HepG2 (cell line): ENCODE data around the gene GLYR1. TPM values are rescaled to one million over a fixed set of nuclear protein-coding genes. Genes with fewer than 3 reads are reported as not detected.

Experiments
- CHD4 ChIP-seq: fragments of 200-600 bp; sonication (generic); IDR thresholded peaks from 2 replicates; pipeline ENCODE4 v1.7.0; 2017; ENCODE audit warnings: mild to moderate bottlenecking, low read length, borderline replicate concordance
- GZF1 ChIP-seq: sonication (generic); formaldehyde crosslinking; IDR thresholded peaks from 2 replicates; pipeline ENCODE4 v1.5.1; 2020; ENCODE audit warnings: mild to moderate bottlenecking, missing genetic modification reagents
- HNRNPH1 ChIP-seq: fragments of 200-400 bp; formaldehyde crosslinking; optimal IDR thresholded peaks from 2 replicates; pipeline ENCODE3; 2017; ENCODE audit warnings: mild to moderate bottlenecking, low read depth, low read length
- KAT7 ChIP-seq: IDR thresholded peaks from 2 replicates; pipeline ENCODE4 v1.6.1; 2018; ENCODE audit warnings: borderline replicate concordance, missing compliant biosample characterization
- MTA1 ChIP-seq: sonication (generic); formaldehyde crosslinking; IDR thresholded peaks from 2 replicates; pipeline ENCODE4 v1.4.0; 2020; ENCODE audit warnings: missing genetic modification reagents, mild to moderate bottlenecking, borderline replicate concordance
- RARG ChIP-seq: sonication (generic); formaldehyde crosslinking; IDR thresholded peaks from 2 replicates; pipeline ENCODE4 v1.4.0; 2020; ENCODE audit warnings: low read depth, mild to moderate bottlenecking, missing genetic modification reagents
- ZBTB20 ChIP-seq: sonication (generic); formaldehyde crosslinking; IDR thresholded peaks from 2 replicates; pipeline ENCODE4 v1.8.1; 2023; ENCODE audit warnings: missing genetic modification reagents, low read depth, mild to moderate bottlenecking, borderline replicate concordance
- ZBTB3 ChIP-seq: sonication (generic); formaldehyde crosslinking; IDR thresholded peaks from 2 replicates; pipeline ENCODE4 v1.4.0; 2020; ENCODE audit warnings: low read depth, mild to moderate bottlenecking, moderate library complexity, missing genetic modification reagents, borderline replicate concordance
- ZBTB7B ChIP-seq: sonication (generic); formaldehyde crosslinking; IDR thresholded peaks from 2 replicates; pipeline ENCODE4 v1.4.0; 2020; ENCODE audit warnings: missing genetic modification reagents
- ZFP36 ChIP-seq: fragments of 150-350 bp; IDR thresholded peaks from 2 replicates; pipeline ENCODE4 v1.6.1; 2018; ENCODE audit warnings: borderline replicate concordance, low read length, low read depth; ENCODE audit not compliant: partially characterized antibody
- ZKSCAN8 ChIP-seq: IDR thresholded peaks from 2 replicates; pipeline ENCODE4 v1.6.1; 2016; ENCODE audit warnings: borderline replicate concordance, missing genetic modification reagents, missing compliant biosample characterization
- ZNF34 ChIP-seq: sonication (generic); formaldehyde crosslinking; IDR thresholded peaks from 2 replicates; pipeline ENCODE4 v1.4.0; 2020; ENCODE audit warnings: mild to moderate bottlenecking, missing genetic modification reagents, borderline replicate concordance
- ZNF564 ChIP-seq: sonication (generic); formaldehyde crosslinking; IDR thresholded peaks from 2 replicates; pipeline ENCODE4 v1.8.1; 2023; ENCODE audit warnings: mild to moderate bottlenecking, missing genetic modification reagents
- ZNF780A ChIP-seq: sonication (generic); formaldehyde crosslinking; IDR thresholded peaks from 2 replicates; pipeline ENCODE4 v1.8.0; 2022; ENCODE audit warnings: mild to moderate bottlenecking, missing genetic modification reagents, moderate library complexity
- ZSCAN21 ChIP-seq: sonication (generic); formaldehyde crosslinking; IDR thresholded peaks from 2 replicates; pipeline ENCODE4 v1.8.0; 2022; ENCODE audit warnings: mild to moderate bottlenecking, missing genetic modification reagents, moderate library complexity, borderline replicate concordance
- polyA plus RNA-seq, 8 experiments: library from polyadenylated mRNA; depleted of rRNA in 3 of 8; stranded (reverse) in 7 of 8; unstranded in 1 of 8; fragments of >200 nt; fragmentation: Illumina TruSeq in 4 of 8; extraction: Trizol in 4 of 8; gene quantifications; 2 replicates each; pipeline versions ENCODE4 v1.2.1 to v1.2.3, GENCODE V29; 2011 to 2016; ENCODE audit warnings: low read depth in 4 of 8, missing spikeins in 1 of 8, mixed read lengths in 1 of 8; ENCODE audit not compliant: insufficient read depth in 1 of 8
- total RNA-seq, 5 experiments: library from RNA; depleted of rRNA; stranded (reverse); fragments of >200 nt; fragmentation: Illumina TruSeq; extraction: Trizol; gene quantifications; 2 replicates each; pipeline ENCODE4 v1.2.3, GENCODE V29; 2016; ENCODE audit warnings: low read depth in 1 of 5
- TF ChIP-seq, protein P1 (sequence below): sonication (generic); formaldehyde crosslinking; IDR thresholded peaks from 2 replicates; pipeline ENCODE4 v1.4.0; 2020; ENCODE audit warnings: missing genetic modification reagents
- TF ChIP-seq, protein P2 (sequence below): sonication (generic); formaldehyde crosslinking; IDR thresholded peaks from 2 replicates; pipeline ENCODE4 v1.5.0; 2020; ENCODE audit warnings: missing genetic modification reagents, mild to moderate bottlenecking, borderline replicate concordance
- TF ChIP-seq, protein P3 (sequence below): sonication (generic); formaldehyde crosslinking; IDR thresholded peaks from 2 replicates; pipeline ENCODE4 v1.5.0; 2020; ENCODE audit warnings: missing genetic modification reagents
- TF ChIP-seq, protein P4 (sequence below): sonication (generic); formaldehyde crosslinking; IDR thresholded peaks from 2 replicates; pipeline ENCODE4 v1.4.0; 2020; ENCODE audit warnings: mild to moderate bottlenecking, missing genetic modification reagents
- TF ChIP-seq, protein P5 (sequence below): IDR thresholded peaks from 2 replicates; pipeline ENCODE4 v1.6.1; 2016; ENCODE audit warnings: missing compliant biosample characterization, missing genetic modification reagents, borderline replicate concordance

The GLYR1 gene
- total and polyA plus RNA-seq, 2 of the 13 experiments (the other 11 are each of a cell fraction or from before 2014, with no cell fraction given) = 28.3 to 48.7 TPM

DNA sequence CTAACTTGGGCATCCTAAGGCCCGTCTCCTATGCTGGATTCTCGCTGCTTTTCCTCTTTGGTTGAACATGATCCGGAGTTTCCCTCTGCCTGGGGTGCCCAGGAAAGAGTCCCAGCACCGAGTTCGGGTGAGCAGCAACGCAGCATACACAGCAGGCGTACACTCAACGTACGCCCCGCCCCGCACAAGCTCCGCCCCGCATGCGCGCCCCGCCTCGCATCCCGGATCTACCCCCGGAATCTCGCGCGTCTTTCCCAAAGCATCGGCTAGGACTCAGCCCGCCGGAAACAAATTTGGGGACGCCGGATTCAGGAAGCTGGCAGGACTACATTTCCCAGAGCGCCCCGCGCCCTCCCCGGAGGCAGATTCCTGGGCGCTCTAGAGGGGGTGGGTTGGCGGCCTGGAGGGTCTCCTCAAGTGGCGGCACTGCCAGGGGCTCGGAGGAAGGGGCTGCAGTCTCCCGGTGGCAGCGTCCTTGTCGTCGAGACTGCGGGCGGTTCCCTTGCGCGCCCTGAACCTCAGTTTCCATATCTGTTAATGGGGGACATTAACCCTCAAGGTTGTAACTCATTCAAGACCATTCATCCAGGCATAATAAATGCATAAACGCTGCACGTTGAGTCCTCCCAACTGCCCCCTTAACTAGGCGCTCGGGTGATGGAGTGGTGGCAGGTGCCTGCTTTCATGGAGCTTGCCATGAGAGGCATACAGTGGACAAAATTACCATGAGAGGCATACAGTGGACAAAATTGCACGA is 78.4 kb downstream of the GLYR1 start (continued):
- no peak; the same call in 1 of the 2 replicates for TF ChIP-seq KAT7 (CRISPR knock-in tag)
- TF ChIP-seq ZBTB3 (CRISPR knock-in tag) = no peak
- 0 out of 2 replicates have a peak, but pooled peaks have one; percentile 35 for TF ChIP-seq ZNF564 (CRISPR knock-in tag)
- TF ChIP-seq, protein P1, sequence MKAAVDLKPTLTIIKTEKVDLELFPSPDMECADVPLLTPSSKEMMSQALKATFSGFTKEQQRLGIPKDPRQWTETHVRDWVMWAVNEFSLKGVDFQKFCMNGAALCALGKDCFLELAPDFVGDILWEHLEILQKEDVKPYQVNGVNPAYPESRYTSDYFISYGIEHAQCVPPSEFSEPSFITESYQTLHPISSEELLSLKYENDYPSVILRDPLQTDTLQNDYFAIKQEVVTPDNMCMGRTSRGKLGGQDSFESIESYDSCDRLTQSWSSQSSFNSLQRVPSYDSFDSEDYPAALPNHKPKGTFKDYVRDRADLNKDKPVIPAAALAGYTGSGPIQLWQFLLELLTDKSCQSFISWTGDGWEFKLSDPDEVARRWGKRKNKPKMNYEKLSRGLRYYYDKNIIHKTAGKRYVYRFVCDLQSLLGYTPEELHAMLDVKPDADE (CRISPR knock-in tag) = no peak
- no peak for TF ChIP-seq GZF1 (CRISPR knock-in tag)
- TF ChIP-seq ZSCAN21 = 0 out of 2 replicates have a peak, but pooled peaks have one; percentile 51
- no peak for TF ChIP-seq MTA1 (CRISPR knock-in tag)
- TF ChIP-seq ZNF780A (CRISPR knock-in tag) = no peak
- TF ChIP-seq RARG (CRISPR knock-in tag) = no peak
- TF ChIP-seq ZBTB7B = no peak; the same call in 1 of the 2 replicates
- TF ChIP-seq ZBTB20 = no peak
- TF ChIP-seq ZFP36 = no peak
- TF ChIP-seq, protein P2, sequence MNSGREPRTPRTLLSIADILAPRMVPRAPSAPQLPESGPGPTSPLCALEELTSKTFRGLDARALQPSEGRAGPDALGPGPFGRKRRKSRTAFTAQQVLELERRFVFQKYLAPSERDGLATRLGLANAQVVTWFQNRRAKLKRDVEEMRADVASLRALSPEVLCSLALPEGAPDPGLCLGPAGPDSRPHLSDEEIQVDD = no peak
- TF ChIP-seq, protein P3, sequence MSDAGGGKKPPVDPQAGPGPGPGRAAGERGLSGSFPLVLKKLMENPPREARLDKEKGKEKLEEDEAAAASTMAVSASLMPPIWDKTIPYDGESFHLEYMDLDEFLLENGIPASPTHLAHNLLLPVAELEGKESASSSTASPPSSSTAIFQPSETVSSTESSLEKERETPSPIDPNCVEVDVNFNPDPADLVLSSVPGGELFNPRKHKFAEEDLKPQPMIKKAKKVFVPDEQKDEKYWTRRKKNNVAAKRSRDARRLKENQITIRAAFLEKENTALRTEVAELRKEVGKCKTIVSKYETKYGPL (CRISPR knock-in tag) = no peak
- TF ChIP-seq CHD4 = peak; percentile 97
- TF ChIP-seq, protein P4, sequence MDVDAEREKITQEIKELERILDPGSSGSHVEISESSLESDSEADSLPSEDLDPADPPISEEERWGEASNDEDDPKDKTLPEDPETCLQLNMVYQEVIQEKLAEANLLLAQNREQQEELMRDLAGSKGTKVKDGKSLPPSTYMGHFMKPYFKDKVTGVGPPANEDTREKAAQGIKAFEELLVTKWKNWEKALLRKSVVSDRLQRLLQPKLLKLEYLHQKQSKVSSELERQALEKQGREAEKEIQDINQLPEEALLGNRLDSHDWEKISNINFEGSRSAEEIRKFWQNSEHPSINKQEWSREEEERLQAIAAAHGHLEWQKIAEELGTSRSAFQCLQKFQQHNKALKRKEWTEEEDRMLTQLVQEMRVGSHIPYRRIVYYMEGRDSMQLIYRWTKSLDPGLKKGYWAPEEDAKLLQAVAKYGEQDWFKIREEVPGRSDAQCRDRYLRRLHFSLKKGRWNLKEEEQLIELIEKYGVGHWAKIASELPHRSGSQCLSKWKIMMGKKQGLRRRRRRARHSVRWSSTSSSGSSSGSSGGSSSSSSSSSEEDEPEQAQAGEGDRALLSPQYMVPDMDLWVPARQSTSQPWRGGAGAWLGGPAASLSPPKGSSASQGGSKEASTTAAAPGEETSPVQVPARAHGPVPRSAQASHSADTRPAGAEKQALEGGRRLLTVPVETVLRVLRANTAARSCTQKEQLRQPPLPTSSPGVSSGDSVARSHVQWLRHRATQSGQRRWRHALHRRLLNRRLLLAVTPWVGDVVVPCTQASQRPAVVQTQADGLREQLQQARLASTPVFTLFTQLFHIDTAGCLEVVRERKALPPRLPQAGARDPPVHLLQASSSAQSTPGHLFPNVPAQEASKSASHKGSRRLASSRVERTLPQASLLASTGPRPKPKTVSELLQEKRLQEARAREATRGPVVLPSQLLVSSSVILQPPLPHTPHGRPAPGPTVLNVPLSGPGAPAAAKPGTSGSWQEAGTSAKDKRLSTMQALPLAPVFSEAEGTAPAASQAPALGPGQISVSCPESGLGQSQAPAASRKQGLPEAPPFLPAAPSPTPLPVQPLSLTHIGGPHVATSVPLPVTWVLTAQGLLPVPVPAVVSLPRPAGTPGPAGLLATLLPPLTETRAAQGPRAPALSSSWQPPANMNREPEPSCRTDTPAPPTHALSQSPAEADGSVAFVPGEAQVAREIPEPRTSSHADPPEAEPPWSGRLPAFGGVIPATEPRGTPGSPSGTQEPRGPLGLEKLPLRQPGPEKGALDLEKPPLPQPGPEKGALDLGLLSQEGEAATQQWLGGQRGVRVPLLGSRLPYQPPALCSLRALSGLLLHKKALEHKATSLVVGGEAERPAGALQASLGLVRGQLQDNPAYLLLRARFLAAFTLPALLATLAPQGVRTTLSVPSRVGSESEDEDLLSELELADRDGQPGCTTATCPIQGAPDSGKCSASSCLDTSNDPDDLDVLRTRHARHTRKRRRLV (CRISPR knock-in tag) = peak; percentile 82; the same call in 1 of the 2 replicates
- TF ChIP-seq, protein P5, sequence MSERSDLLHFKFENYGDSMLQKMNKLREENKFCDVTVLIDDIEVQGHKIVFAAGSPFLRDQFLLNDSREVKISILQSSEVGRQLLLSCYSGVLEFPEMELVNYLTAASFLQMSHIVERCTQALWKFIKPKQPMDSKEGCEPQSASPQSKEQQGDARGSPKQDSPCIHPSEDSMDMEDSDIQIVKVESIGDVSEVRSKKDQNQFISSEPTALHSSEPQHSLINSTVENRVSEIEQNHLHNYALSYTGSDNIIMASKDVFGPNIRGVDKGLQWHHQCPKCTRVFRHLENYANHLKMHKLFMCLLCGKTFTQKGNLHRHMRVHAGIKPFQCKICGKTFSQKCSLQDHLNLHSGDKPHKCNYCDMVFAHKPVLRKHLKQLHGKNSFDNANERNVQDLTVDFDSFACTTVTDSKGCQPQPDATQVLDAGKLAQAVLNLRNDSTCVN (CRISPR knock-in tag) = peak; percentile 69; the same call in 1 of the 2 replicates
- no peak for TF ChIP-seq ZNF34 (CRISPR knock-in tag)
- TF ChIP-seq HNRNPH1 = no peak
- TF ChIP-seq ZKSCAN8 = no peak
